ENCODE measurements around the gene WDR62.
"Not testable (repeated sequence)": the region's sequence is repeated elsewhere in the genome, so short reads cannot be mapped to it uniquely, and the experiment has no call there.

Gene WDR62

GRCh38 chr19:36040495-36040894, 14.2 kb upstream of the WDR62 start:
- no peak for DNase-seq

GRCh38 chr19:36041092-36041491, 13.6 kb upstream of the WDR62 start:
- DNase-seq = not testable (repeated sequence)

DNA sequence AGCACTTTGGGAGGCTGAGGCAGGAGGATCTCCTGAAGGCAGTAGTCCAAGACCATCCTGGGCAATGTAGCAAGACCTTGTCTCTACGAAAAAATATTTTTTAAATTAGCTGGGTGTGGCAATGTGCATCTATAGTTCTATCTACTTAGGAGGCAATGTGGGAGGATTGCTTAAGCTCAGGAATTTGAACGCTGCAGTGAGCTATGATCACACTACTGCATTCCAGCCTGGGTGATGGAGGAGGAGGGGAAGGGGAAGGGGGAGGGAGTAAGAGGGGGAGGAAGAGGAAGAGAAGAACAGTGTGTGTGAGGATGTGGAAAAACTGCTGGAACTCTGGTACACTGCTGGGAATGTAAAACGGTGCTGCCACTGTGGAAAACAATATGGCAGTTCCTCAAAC, 12.9 kb upstream of the WDR62 start:
- DNase-seq = no peak

GRCh38 chr19:36043952-36044351, 10.7 kb upstream of the WDR62 start:
- DNase-seq = no peak

GRCh38 chr19:36046443-36047050, 8.2 kb upstream of the WDR62 start:
- no peak for DNase-seq

- DNase-seq = no peak
Measured at GRCh38 chr19:36047835-36048234, 6.9 kb upstream of the WDR62 start.

- no peak for DNase-seq
Measured at GRCh38 chr19:36049080-36049698, 5.5 kb upstream of the WDR62 start.

DNA sequence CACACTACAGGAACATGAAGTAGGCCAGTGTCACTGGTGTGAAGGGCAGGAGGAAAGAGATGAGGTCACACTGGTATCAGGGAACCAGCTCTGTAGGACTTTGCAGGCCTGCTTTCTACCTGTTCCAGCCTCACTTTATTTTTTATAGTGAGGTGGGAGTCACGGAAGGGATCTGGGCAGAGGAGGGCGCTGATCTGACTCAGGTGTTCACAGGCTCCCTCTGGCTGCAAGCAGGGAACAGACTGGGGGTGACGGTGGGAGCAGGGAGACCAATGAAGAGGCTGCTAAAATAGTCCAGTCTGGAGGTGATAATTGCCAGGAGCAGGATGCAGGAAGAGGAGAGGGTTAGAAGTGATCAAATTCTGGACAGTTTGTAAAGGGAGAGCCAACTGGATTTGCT, 3.5 kb upstream of the WDR62 start:
- no peak for DNase-seq

- DNase-seq = no peak
Measured at GRCh38 chr19:36051637-36052036, 3.1 kb upstream of the WDR62 start.

- DNase-seq = peak; percentile 100
Measured at GRCh38 chr19:36054119-36054732, 471 bp upstream of the WDR62 start, which contains the start of gene THAP8. TSS of gene THAP8 (minus strand) at chr19:36054285. CDS start at chr19:36054217, 68 bp downstream.

DNA sequence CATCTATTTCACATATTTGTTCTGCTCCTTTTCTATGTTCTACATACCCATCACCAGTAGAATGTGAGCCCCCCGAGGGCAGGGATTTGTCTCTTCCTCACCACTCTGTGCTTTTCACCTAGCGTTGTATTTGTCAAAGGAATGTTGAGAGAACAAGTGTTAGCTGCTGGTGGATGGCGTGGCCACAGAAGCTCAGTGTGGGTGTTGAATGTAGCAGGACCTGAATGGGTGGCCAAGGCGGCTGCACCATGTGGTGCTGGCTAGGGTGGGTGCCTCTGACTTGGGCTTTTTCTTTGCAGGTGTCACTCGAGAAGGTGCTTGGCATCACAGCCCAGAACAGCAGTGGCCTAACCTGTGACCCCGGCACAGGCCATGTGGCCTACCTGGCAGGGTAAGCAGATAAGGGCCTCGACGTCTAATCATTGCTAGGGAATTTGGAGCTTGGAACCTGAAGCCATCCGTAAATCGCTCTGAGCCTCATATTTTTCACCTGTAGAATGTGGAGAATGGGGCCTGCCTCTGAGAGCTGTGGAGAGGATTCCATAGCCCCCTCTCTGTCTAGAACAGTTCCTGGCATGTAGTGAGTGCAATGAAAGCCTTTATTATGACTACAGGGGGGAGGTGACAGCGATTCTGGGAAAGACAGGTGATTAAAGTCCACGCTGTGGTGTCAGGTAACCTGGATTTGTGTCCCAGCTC, 3.9 kb downstream of the WDR62 start:
- DNase-seq = no peak

GRCh38 chr19:36059180-36059910, 4.6 kb downstream of the WDR62 start:
- DNase-seq = no peak

GRCh38 chr19:36060430-36060829, 5.7 kb downstream of the WDR62 start:
- DNase-seq = no peak

- no peak for DNase-seq
Measured at GRCh38 chr19:36061367-36061766, 6.7 kb downstream of the WDR62 start.

- no peak for DNase-seq
Measured at GRCh38 chr19:36064826-36065225, 10.1 kb downstream of the WDR62 start.

DNA sequence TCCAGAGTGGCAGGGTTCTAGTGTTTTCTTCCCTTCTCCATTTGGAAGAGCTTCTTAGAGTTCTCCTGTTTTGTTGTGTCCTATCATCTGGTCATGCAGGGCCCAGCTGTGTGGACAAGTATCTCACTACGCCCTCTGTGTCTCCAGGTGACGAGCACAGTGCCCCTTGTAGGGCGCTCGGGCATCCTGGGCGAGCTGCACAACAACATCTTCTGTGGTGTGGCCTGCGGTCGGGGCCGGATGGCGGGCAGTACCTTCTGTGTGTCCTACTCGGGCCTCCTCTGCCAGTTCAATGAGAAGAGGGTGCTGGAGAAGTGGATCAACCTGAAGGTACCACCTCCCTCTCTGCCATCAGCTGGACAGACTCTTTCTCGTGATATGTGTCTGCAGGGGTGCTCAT, 13.0 kb downstream of the WDR62 start:
- DNase-seq = no peak

- not testable (repeated sequence) for DNase-seq
Measured at GRCh38 chr19:36068810-36069499, 14.3 kb downstream of the WDR62 start.

GRCh38 chr19:36072081-36072480, 17.4 kb downstream of the WDR62 start:
- DNase-seq = no peak

DNA sequence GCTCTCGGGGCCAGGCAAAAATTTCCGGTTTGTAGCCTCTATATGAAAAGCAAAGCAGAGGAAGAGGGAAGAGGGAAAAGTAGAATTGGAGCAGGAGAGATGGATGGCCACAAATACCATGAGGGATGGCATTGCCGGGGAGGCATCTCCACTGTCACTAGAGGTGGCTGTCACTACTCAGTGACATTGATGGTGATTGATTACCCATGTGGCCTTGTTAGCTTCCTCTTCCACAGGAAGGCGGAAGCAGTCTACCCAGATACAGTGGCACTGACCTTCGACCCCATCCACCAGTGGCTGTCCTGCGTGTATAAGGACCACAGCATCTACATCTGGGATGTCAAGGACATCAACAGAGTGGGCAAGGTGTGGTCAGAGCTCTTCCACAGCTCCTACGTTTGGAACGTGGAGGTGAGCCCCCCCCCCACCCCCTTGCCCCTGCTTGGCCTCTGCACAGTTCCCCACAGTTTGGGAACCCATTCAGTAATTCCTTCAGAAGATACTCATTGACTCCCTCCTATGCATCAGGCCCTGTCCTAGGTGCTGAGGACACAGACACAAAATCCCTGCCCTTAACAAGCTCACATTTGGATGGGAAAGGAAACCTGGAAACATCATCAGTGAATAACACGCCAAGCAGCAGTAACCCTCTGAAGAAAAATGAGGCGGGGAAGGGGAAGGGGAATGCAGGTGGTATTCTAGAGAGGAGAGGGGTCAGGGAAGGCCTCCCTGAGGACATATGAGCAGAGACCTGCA, 18.6 kb downstream of the WDR62 start:
- DNase-seq = no peak

GRCh38 chr19:36079389-36079945, 24.8 kb downstream of the WDR62 start:
- DNase-seq = no peak

DNA sequence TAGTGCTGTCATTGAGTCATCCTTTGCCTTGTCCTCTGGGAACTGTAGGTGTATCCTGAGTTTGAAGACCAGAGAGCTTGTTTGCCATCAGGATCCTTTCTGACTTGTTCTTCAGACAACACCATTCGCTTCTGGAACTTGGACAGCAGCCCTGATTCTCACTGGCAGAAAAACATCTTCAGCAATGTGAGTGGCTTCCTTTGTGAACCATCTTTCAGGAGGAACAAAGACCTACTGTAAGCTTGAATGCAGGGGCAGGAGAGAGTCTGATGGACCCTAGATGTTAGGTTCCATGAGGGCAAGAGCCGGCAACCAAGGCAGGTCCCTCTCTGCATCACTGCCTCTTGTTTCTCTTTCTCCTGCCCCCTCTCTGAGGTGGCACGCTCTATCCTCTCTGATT, 26.7 kb downstream of the WDR62 start:
- no peak for DNase-seq

All from CD4-positive, alpha-beta T cell treated with Interferon gamma for 1 hour (primary cell).